ENCODE measurements around the gene GSTT4.

DNA sequence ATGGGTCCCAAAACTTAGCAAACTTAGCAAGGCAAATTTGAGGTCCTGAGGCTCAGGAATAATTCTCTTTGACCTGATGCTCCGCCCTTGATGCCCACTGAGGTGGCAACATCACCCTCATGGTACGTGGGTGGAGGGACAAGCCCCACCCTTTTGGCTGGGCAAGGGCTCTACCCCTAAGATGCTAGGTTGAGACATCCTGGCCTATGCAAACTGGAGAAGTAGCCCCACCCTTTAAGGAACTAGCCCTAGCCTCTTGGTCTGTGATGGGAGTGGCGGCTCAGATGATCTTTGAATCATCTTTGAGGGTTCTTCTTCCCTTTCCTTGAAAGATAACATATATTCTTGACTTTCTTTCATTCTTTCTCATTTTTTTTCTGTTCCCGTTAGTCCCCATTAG lies 38.7 kb upstream of the GSTT4 start:
- TF ChIP-seq, protein P1, sequence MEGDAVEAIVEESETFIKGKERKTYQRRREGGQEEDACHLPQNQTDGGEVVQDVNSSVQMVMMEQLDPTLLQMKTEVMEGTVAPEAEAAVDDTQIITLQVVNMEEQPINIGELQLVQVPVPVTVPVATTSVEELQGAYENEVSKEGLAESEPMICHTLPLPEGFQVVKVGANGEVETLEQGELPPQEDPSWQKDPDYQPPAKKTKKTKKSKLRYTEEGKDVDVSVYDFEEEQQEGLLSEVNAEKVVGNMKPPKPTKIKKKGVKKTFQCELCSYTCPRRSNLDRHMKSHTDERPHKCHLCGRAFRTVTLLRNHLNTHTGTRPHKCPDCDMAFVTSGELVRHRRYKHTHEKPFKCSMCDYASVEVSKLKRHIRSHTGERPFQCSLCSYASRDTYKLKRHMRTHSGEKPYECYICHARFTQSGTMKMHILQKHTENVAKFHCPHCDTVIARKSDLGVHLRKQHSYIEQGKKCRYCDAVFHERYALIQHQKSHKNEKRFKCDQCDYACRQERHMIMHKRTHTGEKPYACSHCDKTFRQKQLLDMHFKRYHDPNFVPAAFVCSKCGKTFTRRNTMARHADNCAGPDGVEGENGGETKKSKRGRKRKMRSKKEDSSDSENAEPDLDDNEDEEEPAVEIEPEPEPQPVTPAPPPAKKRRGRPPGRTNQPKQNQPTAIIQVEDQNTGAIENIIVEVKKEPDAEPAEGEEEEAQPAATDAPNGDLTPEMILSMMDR (IDR thresholded peaks at IDR 0.05 in 4 of 5, conservative IDR thresholded peaks at IDR 0.05 in 1 of 5), result no peak
- no peak for TF ChIP-seq POLR2A (IDR thresholded peaks at IDR 0.05)

All from gastrocnemius medialis (tissue), 4 donors.